Measurements from ENCODE around the gene ZFAND4.

ZFAND4 gene

GRCh38 chr10:45591280-45591679, 81.3 kb downstream of the ZFAND4 start:
- no peak for TF ChIP-seq CTCF (conservative IDR thresholded peaks at IDR 0.05; ENCODE audit: low read depth, low read length)
- no peak for DNase-seq (ENCODE audit: low read depth)
- H3K4me3 ChIP-seq (ENCODE audit: low read depth, low read length) = no peak overlapping the region

GRCh38 chr10:45589868-45590267, 82.7 kb downstream of the ZFAND4 start:
- DNase-seq (ENCODE audit: low read depth) = no peak
- no peak overlapping the region for H3K4me3 ChIP-seq (ENCODE audit: low read depth, low read length)
- TF ChIP-seq CTCF (conservative IDR thresholded peaks at IDR 0.05; ENCODE audit: low read depth, low read length) = no peak

GRCh38 chr10:45589009-45589408, 83.6 kb downstream of the ZFAND4 start:
- no peak for TF ChIP-seq CTCF (conservative IDR thresholded peaks at IDR 0.05; ENCODE audit: low read depth, low read length)
- no peak overlapping the region for H3K4me3 ChIP-seq (ENCODE audit: low read depth, low read length)
- DNase-seq (ENCODE audit: low read depth) = no peak

- H3K4me3 ChIP-seq (ENCODE audit: low read depth, low read length) = no peak overlapping the region
- no peak for DNase-seq (ENCODE audit: low read depth)
- no peak for TF ChIP-seq CTCF (conservative IDR thresholded peaks at IDR 0.05; ENCODE audit: low read depth, low read length)
These were observed 86.3 kb downstream of the ZFAND4 start for GRCh38 chr10:45586028-45586824.

GRCh38 chr10:45585131-45585530, 87.4 kb downstream of the ZFAND4 start:
- no peak overlapping the region for H3K4me3 ChIP-seq (ENCODE audit: low read depth, low read length)
- no peak for DNase-seq (ENCODE audit: low read depth)
- no peak for TF ChIP-seq CTCF (conservative IDR thresholded peaks at IDR 0.05; ENCODE audit: low read depth, low read length)

GRCh38 chr10:45582386-45582781, 90.2 kb downstream of the ZFAND4 start:
- no peak for DNase-seq (ENCODE audit: low read depth)
- no peak overlapping the region for H3K4me3 ChIP-seq (ENCODE audit: low read depth, low read length)
- TF ChIP-seq CTCF (conservative IDR thresholded peaks at IDR 0.05; ENCODE audit: low read depth, low read length) = no peak

Data from choroid plexus epithelial cell (primary cell).